CD4-positive, CD25-positive, alpha-beta regulatory T cell (primary cell): Measurements from ENCODE around the gene FAM120AOS. TPM values are rescaled to one million over a fixed set of nuclear protein-coding genes. Genes with fewer than 3 reads are reported as not detected.

Experiments used
- ATAC-seq, 2 donors: fragments of 150-1000 bp; cut with Tn5 transposase; one replicate each; pipeline ENCODE4 v1.10.0; 2021; ENCODE audit warnings: low read depth in 2 of 2, moderate number of reproducible peaks in 2 of 2, moderate library complexity in 1 of 2
- DNase-seq, 3 donors: peaks; one replicate each; pipeline versions ENCODE4 v3.0.0 to v3.0.0-alpha.2; 2012 to 2022; ENCODE audit warnings: mixed read lengths in 1 of 3
- H3K27ac ChIP-seq: one replicate; pipeline ENCODE4 v1.7.0; 2013; ENCODE audit warnings: mild to moderate bottlenecking, low read length; ENCODE audit not compliant: insufficient read depth, poor library complexity, severe bottlenecking
- H3K27me3 ChIP-seq: one replicate; pipeline ENCODE4 v1.7.0; 2013; ENCODE audit warnings: low read length; ENCODE audit not compliant: control insufficient read depth, insufficient read depth
- H3K36me3 ChIP-seq: one replicate; pipeline ENCODE4 v1.7.0; 2013; ENCODE audit warnings: mild to moderate bottlenecking, low read length, moderate library complexity; ENCODE audit not compliant: control insufficient read depth, insufficient read depth
- H3K4me1 ChIP-seq: 2 replicates; pipeline ENCODE4 v1.7.0; 2013; ENCODE audit warnings: mild to moderate bottlenecking, low read length; ENCODE audit not compliant: insufficient read depth, control insufficient read depth, poor library complexity, severe bottlenecking
- H3K4me3 ChIP-seq: one replicate; pipeline ENCODE4 v1.7.0; 2013; ENCODE audit warnings: low read depth, mild to moderate bottlenecking, low read length, moderate library complexity
- H3K9me3 ChIP-seq, 2 experiments: 1 replicate in 1 of 2; 2 replicates in 1 of 2; pipeline ENCODE4 v1.7.0; 2013; ENCODE audit warnings: low read length in 2 of 2, mild to moderate bottlenecking in 1 of 2, moderate library complexity in 1 of 2; ENCODE audit not compliant: control insufficient read depth in 2 of 2
- H3K27ac Mint-ChIP-seq, 3 donors: one replicate each; pipeline ENCODE4 v1.8.0; 2020 to 2022; ENCODE audit warnings: mild to moderate bottlenecking in 3 of 3, mixed read lengths in 3 of 3, moderate library complexity in 2 of 3
- H3K27me3 Mint-ChIP-seq: one replicate; pipeline ENCODE4 v1.8.0; 2022; ENCODE audit warnings: mild to moderate bottlenecking, mixed read lengths
- H3K36me3 Mint-ChIP-seq: one replicate; pipeline ENCODE4 v1.8.0; 2020; ENCODE audit warnings: mixed read lengths
- H3K4me1 Mint-ChIP-seq, 4 donors: one replicate each; pipeline ENCODE4 v1.8.0; 2020 to 2022; ENCODE audit warnings: mixed read lengths in 4 of 4, mild to moderate bottlenecking in 1 of 4
- H3K4me3 Mint-ChIP-seq, 4 donors: one replicate each; pipeline ENCODE4 v1.8.0; 2020 to 2022; ENCODE audit warnings: mild to moderate bottlenecking in 4 of 4, mixed read lengths in 4 of 4, moderate library complexity in 3 of 4
- H3K9me3 Mint-ChIP-seq, 7 donors: one replicate each; pipeline ENCODE4 v1.8.0; 2020 to 2022; ENCODE audit warnings: mixed read lengths in 7 of 7, mild to moderate bottlenecking in 3 of 7, moderate library complexity in 2 of 7
- polyA plus RNA-seq, 4 donors: library from polyadenylated mRNA; unstranded; fragments of 300-500 nt; fragmentation: Illumina TruSeq; gene quantifications; one replicate each; pipeline ENCODE4 v1.2.3, GENCODE V29; 2021
- total RNA-seq: library from RNA; stranded (reverse); gene quantifications from one replicate; pipeline ENCODE4 v1.2.3, GENCODE V29; 2022

The FAM120AOS gene
- total and polyA plus RNA-seq, 5 donors from 2014 or later, result 45.7 to 64.3 (median 52.1) TPM

- Histone ChIP-seq H3K27me3 (no peaks in the 10 kb centered on the region), H3K27ac (no peak overlapping the region), H3K4me1 (no peaks in the 10 kb centered on the region), H3K4me3 (no peak overlapping the region), H3K9me3 (no peaks in the 10 kb centered on the region), H3K36me3 (no peaks in the 10 kb centered on the region)
- Mint-ChIP-seq H3K27me3 (peaks cover 4% of the 10 kb centered on the region), H3K36me3 (peaks cover 6% of the 10 kb centered on the region), H3K4me1 (peaks cover 0 to 2% (median 0%) of the 10 kb centered on the region in 4 donors), H3K9me3 (no peaks in the 10 kb centered on the region), H3K4me3 (no peak overlapping the region), H3K27ac (no peak overlapping the region)
- no peak for ATAC-seq
- no peak for DNase-seq
These were observed 16.6 kb downstream of the FAM120AOS start for GRCh38 chr9:93436655-93437407.

GRCh38 chr9:93436218-93436617, 17.2 kb downstream of the FAM120AOS start:
- Histone ChIP-seq H3K27me3 (no peaks in the 10 kb centered on the region), H3K4me3 (no peak overlapping the region), H3K36me3 (no peaks in the 10 kb centered on the region), H3K9me3 (no peaks in the 10 kb centered on the region), H3K4me1 (no peaks in the 10 kb centered on the region), H3K27ac (no peak overlapping the region)
- Mint-ChIP-seq H3K9me3 (no peaks in the 10 kb centered on the region), H3K36me3 (peaks cover 6% of the 10 kb centered on the region), H3K4me3 (no peak overlapping the region), H3K4me1 (peaks cover 0 to 6% (median 0%) of the 10 kb centered on the region in 4 donors), H3K27me3 (peaks cover 4% of the 10 kb centered on the region), H3K27ac (no peak overlapping the region)
- ATAC-seq, result no peak
- DNase-seq, result no peak

- ATAC-seq (no peak), DNase-seq (no peak)
- Mint-ChIP-seq H3K4me1 (peaks cover 0 to 6% (median 0%) of the 10 kb centered on the region in 4 donors), H3K4me3 (no peak overlapping the region), H3K27ac (peak overlapping the region in 1 of 3 donors; percentile 21), H3K36me3 (peaks cover 6% of the 10 kb centered on the region), H3K9me3 (no peaks in the 10 kb centered on the region), H3K27me3 (peaks cover 10% of the 10 kb centered on the region)
- H3K9me3 ChIP-seq, result no peaks in the 10 kb centered on the region
- no peaks in the 10 kb centered on the region for H3K4me1 ChIP-seq
- H3K27ac ChIP-seq, result no peak overlapping the region
- H3K36me3 ChIP-seq, result no peaks in the 10 kb centered on the region
- no peak overlapping the region for H3K4me3 ChIP-seq
- no peaks in the 10 kb centered on the region for H3K27me3 ChIP-seq
These were observed 18.0 kb downstream of the FAM120AOS start for GRCh38 chr9:93435386-93435785.

DNA sequence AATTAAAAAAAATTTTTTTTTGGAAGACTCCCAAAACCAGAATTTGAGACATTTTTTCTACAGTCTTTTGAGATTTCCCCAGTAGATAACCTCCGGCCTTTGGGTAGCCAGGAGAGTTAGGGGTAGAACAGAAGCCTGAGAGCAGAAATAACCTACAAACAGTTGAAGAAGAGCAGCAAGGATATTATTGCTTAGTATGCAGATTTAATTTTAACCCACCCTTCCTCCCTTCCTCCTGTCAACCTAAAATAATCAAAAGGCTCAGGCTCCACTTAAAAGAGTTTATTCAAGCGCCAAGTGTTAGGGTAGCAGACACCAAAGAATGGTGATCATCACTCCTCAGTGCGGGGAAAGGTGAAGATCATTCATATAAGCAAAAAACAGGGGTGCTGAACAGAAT, 19.3 kb downstream of the FAM120AOS start:
- H3K27me3 Mint-ChIP-seq, result peaks cover 10% of the 10 kb centered on the region
- Histone ChIP-seq H3K4me3 (no peak overlapping the region), H3K27me3 (peaks cover 3% of the 10 kb centered on the region), H3K9me3 (no peaks in the 10 kb centered on the region), H3K27ac (no peak overlapping the region), H3K36me3 (no peaks in the 10 kb centered on the region), H3K4me1 (no peaks in the 10 kb centered on the region)
- H3K4me1 Mint-ChIP-seq, result peaks cover 0 to 6% (median 0%) of the 10 kb centered on the region in 4 donors
- ATAC-seq (no peak), DNase-seq (no peak)
- H3K27ac Mint-ChIP-seq, result no peak overlapping the region
- H3K4me3 Mint-ChIP-seq, result no peak overlapping the region
- no peaks in the 10 kb centered on the region for H3K9me3 Mint-ChIP-seq
- peaks cover 6% of the 10 kb centered on the region for H3K36me3 Mint-ChIP-seq

DNA sequence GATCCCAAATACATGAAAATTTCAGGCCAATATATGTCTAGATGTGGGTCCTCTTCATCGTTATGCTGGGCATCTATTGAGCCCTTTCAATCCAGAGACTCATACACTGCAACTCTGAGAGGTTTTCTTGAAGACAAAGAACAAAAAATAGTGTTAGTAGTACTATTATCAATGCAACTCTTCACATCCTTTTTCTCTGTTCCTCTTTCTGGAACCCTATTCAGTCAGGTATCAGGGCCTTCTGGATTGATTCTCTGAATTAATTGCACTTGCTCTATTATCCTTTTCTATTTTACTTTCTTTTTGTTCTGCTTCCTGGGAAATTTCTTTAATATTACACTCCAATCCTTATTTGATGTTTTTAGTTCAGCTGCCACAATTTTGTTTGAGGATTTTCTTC, 20.4 kb downstream of the FAM120AOS start:
- Histone ChIP-seq H3K4me3 (no peak overlapping the region), H3K9me3 (no peaks in the 10 kb centered on the region), H3K27ac (no peak overlapping the region), H3K27me3 (peaks cover 5% of the 10 kb centered on the region), H3K36me3 (no peaks in the 10 kb centered on the region), H3K4me1 (no peaks in the 10 kb centered on the region)
- Mint-ChIP-seq H3K4me1 (peaks cover 0 to 6% (median 0%) of the 10 kb centered on the region in 4 donors), H3K27me3 (peaks cover 10% of the 10 kb centered on the region), H3K4me3 (no peak overlapping the region), H3K27ac (peak overlapping the region in 1 of 3 donors; percentile 33), H3K36me3 (peaks cover 6% of the 10 kb centered on the region), H3K9me3 (no peaks in the 10 kb centered on the region)
- no peak for DNase-seq
- no peak for ATAC-seq

- peaks cover 5% of the 10 kb centered on the region for H3K27me3 ChIP-seq
- H3K9me3 Mint-ChIP-seq, result peaks cover 0 to 3% (median 0%) of the 10 kb centered on the region in 7 donors
These were observed 21.8 kb downstream of the FAM120AOS start for GRCh38 chr9:93431539-93432105.

GRCh38 chr9:93427655-93428379, 25.6 kb downstream of the FAM120AOS start:
- H3K4me1 Mint-ChIP-seq, result peaks cover 0 to 6% (median 0%) of the 10 kb centered on the region in 4 donors
- H3K36me3 ChIP-seq, result no peaks in the 10 kb centered on the region
- H3K4me3 Mint-ChIP-seq, result no peak overlapping the region
- no peaks in the 10 kb centered on the region for H3K36me3 Mint-ChIP-seq
- H3K4me3 ChIP-seq, result no peak overlapping the region
- H3K27ac ChIP-seq, result no peak overlapping the region
- H3K27ac Mint-ChIP-seq, result no peak overlapping the region
- H3K9me3 ChIP-seq, result no peaks in the 10 kb centered on the region
- no peak for DNase-seq
- no peaks in the 10 kb centered on the region for H3K4me1 ChIP-seq
- no peak for ATAC-seq
- H3K9me3 Mint-ChIP-seq, result peaks cover 0 to 4% (median 1%) of the 10 kb centered on the region in 7 donors
- peaks cover 37% of the 10 kb centered on the region for H3K27me3 Mint-ChIP-seq
- peaks cover 14% of the 10 kb centered on the region for H3K27me3 ChIP-seq

More at GRCh38 chr9:93431539-93432105, 21.8 kb downstream of the FAM120AOS start:
- no peak overlapping the region for H3K4me3 ChIP-seq
- H3K9me3 ChIP-seq, result no peaks in the 10 kb centered on the region
- no peaks in the 10 kb centered on the region for H3K4me1 ChIP-seq
- H3K36me3 ChIP-seq, result no peaks in the 10 kb centered on the region
- ATAC-seq, result no peak
- no peak overlapping the region for H3K4me3 Mint-ChIP-seq
- no peak overlapping the region for H3K27ac ChIP-seq
- DNase-seq, result no peak
- no peak overlapping the region for H3K27ac Mint-ChIP-seq
- peaks cover 0 to 6% (median 0%) of the 10 kb centered on the region in 4 donors for H3K4me1 Mint-ChIP-seq
- H3K27me3 Mint-ChIP-seq, result peaks cover 16% of the 10 kb centered on the region
- H3K36me3 Mint-ChIP-seq, result peaks cover 6% of the 10 kb centered on the region
